Stimulated activated CD8-positive, alpha-beta memory T cell treated with anti-CD3 and anti-CD28 coated beads, Interleukin-12 subunit alpha, Interleukin-12 subunit beta, amount 100 ng/mL, for 24 hours (primary cell): Measurements from ENCODE around the gene RNF180.
"Not testable (repeated sequence)": the region's sequence is repeated elsewhere in the genome, so short reads cannot be mapped to it uniquely, and the experiment has no call there.

ENCODE experiments used
- DNase-seq: peaks from one replicate; pipeline ENCODE4 v3.0.0-alpha.2; 2020; ENCODE audit errors: extremely low read depth

Gene RNF180

GRCh38 chr5:64273276-64273675 lies 107.6 kb downstream of the RNF180 start:
- no peak for DNase-seq

DNA sequence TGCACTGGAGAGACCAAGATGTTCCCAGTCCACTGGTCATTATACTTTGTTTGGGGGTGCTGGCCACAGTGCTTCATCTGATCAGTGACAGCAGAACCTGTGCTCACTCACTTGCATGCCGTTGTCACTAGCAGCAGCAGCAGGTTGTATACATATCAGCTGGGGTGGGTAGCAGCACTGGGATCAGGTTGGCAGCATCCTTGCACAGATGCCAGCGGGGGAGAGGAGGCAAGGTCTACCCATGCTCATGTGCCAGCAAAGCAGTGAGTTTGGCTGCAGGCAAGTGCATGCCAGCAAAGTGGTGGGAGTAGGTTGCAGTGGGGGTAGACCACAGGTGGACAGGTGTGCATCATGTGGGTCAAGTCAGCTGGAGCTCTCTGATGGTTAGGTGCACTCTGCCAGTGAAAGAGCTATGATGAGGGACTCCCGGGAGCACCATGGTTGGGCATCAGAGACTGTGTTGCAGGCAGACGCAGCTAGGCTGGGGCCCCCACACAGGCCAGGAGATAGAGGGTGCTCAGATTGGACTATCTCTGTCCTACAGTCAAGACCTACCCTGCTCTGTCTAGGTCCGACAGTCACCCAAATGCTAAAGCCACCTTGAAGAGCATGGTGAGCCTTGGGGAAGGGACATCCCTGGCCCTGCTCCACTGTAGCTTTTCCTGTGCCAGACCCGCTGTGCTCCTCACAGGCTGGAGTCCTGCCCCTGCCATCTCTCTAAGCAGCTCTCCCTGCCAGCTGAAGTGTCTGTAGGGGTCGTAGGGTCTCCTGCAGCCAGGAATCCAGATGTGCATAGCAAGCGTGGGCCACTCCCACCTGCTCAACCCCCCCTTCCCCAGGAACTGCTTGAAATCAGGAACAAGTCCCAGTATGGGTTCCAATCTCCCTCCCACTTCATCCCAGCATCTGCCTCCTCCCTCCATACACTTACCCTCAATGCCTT lies 119.8 kb downstream of the RNF180 start:
- no peak for DNase-seq

GRCh38 chr5:64286381-64286780 lies 120.7 kb downstream of the RNF180 start:
- no peak for DNase-seq

GRCh38 chr5:64288496-64288895 lies 122.9 kb downstream of the RNF180 start:
- not testable (repeated sequence) for DNase-seq

GRCh38 chr5:64292611-64293215 lies 127.1 kb downstream of the RNF180 start:
- no peak for DNase-seq

DNA sequence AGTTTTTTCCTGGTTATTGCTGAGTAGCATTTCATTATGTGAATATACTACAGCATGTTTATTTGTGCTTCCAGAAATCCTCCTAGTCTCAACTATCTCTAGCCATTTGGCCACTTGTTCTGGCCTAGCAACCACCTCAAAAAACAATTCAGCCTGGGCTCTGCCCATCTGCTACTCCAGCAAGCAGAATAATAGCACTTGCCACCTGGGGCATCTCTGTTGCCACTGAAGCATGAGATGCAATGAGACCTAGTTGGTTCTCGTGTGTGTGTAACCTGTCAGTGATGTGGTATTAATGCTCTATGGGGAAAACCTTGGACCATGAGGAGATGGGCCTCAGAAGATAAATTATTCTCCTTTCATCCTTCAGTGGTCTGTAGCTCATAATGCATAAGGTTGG lies 129.5 kb downstream of the RNF180 start:
- DNase-seq: no peak

GRCh38 chr5:64298586-64298985 lies 132.9 kb downstream of the RNF180 start:
- no peak for DNase-seq

- no peak for DNase-seq
Observed at GRCh38 chr5:64299805-64300204, 134.2 kb downstream of the RNF180 start.

- DNase-seq: no peak
Observed at GRCh38 chr5:64301566-64301965, 135.9 kb downstream of the RNF180 start.

DNA sequence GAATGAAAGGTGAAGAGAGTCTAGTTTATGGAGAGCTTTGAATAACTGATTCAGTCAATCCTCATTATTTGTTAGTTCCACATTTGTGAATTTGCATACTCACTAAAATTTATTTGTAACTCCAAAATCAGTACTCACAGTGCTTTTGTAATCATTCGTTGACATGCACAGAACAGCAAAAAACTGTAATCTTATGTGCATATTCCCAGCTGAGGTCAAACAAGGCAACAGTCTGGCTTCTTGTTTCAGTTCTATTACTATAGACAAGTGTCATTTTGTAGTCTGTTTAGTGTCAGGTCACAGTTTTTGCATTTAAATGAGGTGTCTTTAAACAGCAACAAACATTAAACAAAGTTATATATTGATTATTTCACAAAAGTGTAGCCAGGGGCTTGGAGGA lies 142.5 kb downstream of the RNF180 start:
- no peak for DNase-seq

GRCh38 chr5:64312491-64312890 lies 146.8 kb downstream of the RNF180 start:
- DNase-seq: no peak

DNA sequence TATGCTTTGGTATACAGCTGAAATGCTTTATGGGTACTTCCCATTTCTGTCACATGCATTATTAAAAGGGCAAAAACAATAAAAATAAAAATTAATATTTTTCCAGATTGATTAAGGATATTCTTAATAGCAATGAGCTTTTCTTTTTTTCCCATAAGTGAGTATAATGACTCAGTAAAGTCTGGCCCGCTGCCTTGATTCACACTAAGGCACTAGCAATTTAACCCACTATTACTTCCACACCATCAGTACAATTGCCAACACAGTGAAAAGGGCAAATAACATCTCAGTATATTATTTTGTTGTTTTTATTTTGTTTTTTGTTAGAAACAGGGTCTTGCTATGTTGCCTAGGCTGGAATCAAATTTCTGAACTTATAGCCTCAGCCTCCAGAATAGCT lies 150.1 kb downstream of the RNF180 start:
- no peak for DNase-seq

DNA sequence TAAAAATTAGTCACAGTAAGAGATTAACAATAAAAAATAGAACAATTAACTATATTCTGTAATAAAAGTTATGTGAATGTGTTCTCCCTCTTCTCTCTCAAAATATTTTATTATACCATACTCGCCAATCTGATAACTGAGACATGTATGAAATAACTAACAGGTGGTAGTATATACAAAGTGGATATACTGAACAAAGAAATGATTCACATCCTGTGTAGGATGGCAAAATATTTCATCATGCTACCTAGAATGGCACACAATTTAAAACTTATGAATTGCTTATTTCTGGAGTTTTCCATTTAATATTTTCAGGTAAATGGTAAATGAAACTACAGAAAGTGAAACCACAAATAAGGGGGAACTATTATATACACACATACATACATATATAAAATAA lies 152.5 kb downstream of the RNF180 start:
- no peak for DNase-seq

DNA sequence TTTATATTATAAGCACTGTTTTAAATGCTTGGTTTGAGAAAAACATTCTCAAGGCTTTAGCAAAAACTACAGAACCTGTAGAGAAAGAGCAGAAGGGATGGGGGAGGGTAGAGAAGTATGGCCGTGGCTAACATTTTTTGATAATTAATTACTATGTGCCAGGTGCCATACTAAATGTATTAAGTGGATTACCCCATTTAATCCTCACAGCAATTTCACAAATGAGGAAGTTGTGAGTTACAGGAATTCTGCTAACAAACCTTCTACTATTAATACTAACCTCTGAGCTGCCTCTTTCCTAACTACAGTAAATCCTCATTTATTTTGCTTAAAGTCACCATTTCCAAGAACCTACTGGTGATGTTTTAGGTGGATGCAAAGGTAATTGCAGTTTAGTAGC lies 157.9 kb downstream of the RNF180 start:
- DNase-seq: no peak

DNA sequence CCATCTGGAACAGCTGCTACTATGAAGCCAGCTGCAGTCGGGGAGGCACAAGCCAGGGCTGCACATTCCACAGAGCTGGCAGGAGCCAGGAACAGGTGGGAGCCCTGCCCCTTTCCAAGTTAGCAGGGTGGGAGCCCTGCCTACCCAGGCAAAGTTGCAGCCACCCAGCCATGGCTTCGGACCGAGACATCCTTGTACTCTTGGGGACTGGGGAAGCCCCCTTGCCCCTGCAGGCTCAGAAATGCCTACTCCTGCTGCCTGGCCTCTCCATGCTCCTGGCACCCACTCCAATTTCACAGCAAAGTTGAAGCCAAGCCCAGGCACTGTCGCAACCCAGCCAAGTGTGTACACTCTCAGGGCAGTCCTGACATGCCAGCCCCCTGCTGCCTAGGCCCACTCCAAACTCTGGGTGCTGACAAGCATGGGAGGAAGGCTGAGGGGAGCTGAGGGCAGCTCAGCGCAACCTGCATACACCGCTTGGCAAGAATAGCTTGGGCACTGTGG lies 165.1 kb downstream of the RNF180 start:
- no peak for DNase-seq

DNA sequence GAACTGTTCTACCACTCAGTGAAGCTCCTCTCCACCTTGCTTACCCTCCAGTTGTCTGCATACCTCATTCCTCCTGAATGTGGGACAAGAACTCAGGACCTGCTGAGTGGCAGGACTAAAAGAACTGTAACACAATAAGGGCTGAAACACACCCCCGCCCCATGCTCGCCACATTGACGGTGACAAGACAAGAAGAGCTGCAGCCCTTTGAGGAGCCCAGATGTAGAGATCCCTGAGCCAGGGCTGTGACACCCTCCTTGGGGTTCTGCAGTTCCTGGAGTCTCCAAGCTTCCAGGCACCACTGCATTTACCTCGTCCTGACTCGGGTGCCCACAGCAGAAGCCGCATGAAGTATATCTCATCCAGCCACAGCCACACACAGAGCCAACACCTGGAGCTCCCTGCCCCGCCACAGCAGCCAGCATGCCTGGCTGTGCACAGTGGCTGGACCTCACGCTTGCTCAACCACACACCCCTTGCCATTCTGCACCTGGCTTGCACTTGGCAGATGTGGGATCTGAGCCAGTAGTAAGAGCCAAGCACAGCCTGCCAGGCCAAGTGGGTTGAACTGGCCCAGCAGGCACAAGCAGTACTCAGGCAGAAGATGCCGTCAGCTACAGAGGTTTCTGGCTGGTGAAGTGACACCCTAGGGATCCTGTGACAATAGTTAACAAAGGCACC lies 166.1 kb downstream of the RNF180 start:
- no peak for DNase-seq

GRCh38 chr5:64333886-64334285 lies 168.2 kb downstream of the RNF180 start:
- no peak for DNase-seq

DNA sequence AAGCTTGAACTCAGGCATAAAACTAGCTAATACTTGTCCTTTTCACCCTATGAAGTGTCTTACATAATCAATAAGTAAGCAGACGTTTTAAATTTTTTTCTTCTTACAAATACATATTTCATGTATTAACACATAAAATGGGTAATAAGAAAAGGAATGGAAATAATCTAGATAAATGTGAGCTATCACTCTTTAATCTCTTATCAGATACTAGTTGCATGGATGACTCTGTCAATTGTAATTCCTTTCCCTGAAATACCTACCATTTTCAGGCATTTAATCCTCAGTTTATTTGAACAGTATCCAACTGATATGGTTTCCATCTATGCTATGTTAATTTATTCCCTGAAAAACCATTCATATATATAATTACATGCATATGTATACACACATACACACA lies 174.1 kb downstream of the RNF180 start:
- no peak for DNase-seq

DNA sequence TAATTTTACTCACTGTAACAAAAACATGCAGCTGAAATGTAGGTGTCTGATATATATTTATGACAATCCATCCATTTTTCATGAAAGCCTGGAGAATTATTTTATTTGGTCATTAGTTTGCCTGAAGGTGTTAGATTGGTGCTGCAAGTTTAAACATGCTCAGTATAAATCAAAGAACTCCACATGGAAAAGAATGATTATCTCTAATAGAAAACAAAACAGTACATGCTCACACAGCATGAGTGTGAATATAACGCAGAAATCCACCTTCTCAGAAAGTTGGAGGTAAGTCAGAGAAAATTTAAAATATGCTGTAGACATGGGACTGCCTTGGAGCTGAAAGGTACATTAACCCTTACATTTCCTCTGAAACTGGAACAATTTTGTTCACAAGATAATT lies 174.7 kb downstream of the RNF180 start:
- DNase-seq: no peak

DNA sequence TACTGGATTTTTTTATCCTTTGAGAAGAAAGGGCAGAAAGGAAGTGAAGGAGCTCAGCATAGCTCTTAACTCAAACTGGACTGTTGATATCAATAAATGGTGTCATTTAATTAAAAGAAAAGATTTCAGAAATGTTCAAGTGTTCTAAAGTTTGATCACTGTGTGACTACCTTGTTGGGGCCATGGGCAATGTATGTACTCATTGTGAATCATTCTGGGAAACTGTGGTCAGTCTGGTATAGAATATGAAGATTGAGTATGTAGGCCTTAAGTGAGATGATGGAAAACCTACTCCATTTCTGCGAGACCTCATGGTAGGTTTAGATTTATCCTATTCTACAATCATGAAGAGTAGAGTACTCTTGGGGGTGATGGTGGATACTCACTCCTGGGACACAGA lies 175.7 kb downstream of the RNF180 start:
- no peak for DNase-seq

DNA sequence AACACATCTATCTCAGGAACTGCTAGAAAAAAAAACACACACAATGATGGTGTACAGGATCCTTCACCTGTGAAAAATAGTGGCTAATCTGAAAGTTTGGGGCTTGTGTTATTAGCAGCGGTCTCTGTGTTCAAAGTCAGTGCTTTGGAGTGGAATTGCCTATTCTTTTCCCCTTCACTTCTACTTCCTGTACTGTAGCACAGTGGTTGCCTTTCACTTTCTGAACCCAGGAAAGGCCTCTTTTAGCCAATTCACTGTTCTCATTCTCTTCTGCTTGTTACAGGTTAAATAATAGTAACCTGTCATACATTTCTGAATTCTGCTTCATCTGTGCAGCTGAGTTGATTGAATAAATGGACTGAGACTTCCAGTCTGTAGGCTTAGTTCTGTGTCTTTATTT lies 178.9 kb downstream of the RNF180 start:
- no peak for DNase-seq

DNA sequence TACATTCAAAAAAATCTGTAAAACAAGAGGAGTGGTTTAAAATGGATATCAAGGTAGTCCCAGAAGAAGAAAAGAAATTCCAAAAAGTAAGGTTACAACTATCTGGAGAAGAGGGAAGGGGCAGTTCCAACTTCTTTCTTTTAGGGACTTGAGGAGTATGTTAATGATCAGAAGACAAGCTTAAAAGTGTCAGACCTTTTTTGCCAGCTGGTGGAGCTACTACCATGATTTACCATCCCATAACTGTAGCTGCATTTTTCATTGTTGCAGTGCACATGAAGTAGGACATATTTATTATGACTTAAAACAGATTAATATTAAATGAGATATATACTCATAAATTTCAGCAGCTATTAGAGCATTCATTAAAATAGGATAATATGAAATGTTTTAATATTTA lies 181.7 kb downstream of the RNF180 start:
- no peak for DNase-seq

GRCh38 chr5:64364426-64364825 lies 198.8 kb downstream of the RNF180 start:
- no peak for DNase-seq
